H7 (cell line): Measurements from ENCODE around the gene OBSCN. TPM values are rescaled to one million over a fixed set of nuclear protein-coding genes. Genes with fewer than 3 reads are reported as not detected.
A peak's percentile ranks its signal among the peaks of the same experiment; 100 is the strongest.

Source experiments
- DNase-seq: peaks from one replicate; pipeline ENCODE4 v3.0.0; 2012
- H3K27me3 ChIP-seq: 2 replicates; pipeline ENCODE4 v1.6.0; 2011; ENCODE audit warnings: mild to moderate bottlenecking, low read length; ENCODE audit not compliant: control insufficient read depth, insufficient read depth
- H3K36me3 ChIP-seq: replicated peaks from 2 replicates; pipeline ENCODE4 v1.5.1; 2011; ENCODE audit warnings: low read length; ENCODE audit not compliant: control insufficient read depth, insufficient read depth
- H3K4me3 ChIP-seq: 2 replicates; pipeline ENCODE4 v1.5.1; 2011; ENCODE audit warnings: low read depth, mild to moderate bottlenecking, control low read depth, low read length, moderate library complexity; ENCODE audit not compliant: insufficient read depth
- total RNA-seq: library from RNA; depleted of rRNA; stranded (reverse); fragments of >200 nt; shearing (Covaris generic); gene quantifications from 2 replicates; pipeline ENCODE4 v1.2.3, GENCODE V29; 2014; rRNA removed

Gene OBSCN
- 18.9 and 25.2 TPM in 2 replicates for total RNA-seq

GRCh38 chr1:228207851-228208821, at the start of gene OBSCN:
Gene OBSCN (plus strand): TSS chr1:228208044. CDS start chr1:228211784, 3,740 bp downstream.
- no peak within 1 kb of the TSS for H3K4me3 ChIP-seq
- peaks cover 24% of the 10 kb centered on the region for H3K27me3 ChIP-seq
- H3K36me3 ChIP-seq: no peaks in the 10 kb centered on the region
- peak; percentile 68 for DNase-seq

- peak; percentile 55 for DNase-seq
- no peaks in the 10 kb centered on the region for H3K36me3 ChIP-seq
- no peak overlapping the region for H3K4me3 ChIP-seq
- no peaks in the 10 kb centered on the region for H3K27me3 ChIP-seq
Measured at GRCh38 chr1:228158151-228159007, 49.5 kb upstream of the OBSCN start.

- Histone ChIP-seq H3K4me3 (no peak overlapping the region), H3K27me3 (no peaks in the 10 kb centered on the region), H3K36me3 (no peaks in the 10 kb centered on the region)
- peak; percentile 43 for DNase-seq
Measured at GRCh38 chr1:228159008-228159665, 48.7 kb upstream of the OBSCN start.

- no peak overlapping the region for H3K4me3 ChIP-seq
- H3K27me3 ChIP-seq: no peaks in the 10 kb centered on the region
- DNase-seq: no peak
- no peaks in the 10 kb centered on the region for H3K36me3 ChIP-seq
Measured at GRCh38 chr1:228160201-228160761, 47.6 kb upstream of the OBSCN start.

GRCh38 chr1:228161362-228161761, 46.5 kb upstream of the OBSCN start:
- no peaks in the 10 kb centered on the region for H3K36me3 ChIP-seq
- no peak overlapping the region for H3K4me3 ChIP-seq
- H3K27me3 ChIP-seq: no peaks in the 10 kb centered on the region
- no peak for DNase-seq

- no peaks in the 10 kb centered on the region for H3K27me3 ChIP-seq
- no peak overlapping the region for H3K4me3 ChIP-seq
- DNase-seq: no peak
- H3K36me3 ChIP-seq: no peaks in the 10 kb centered on the region
Measured at GRCh38 chr1:228161866-228162265, 46.0 kb upstream of the OBSCN start.

- Histone ChIP-seq H3K4me3 (no peak overlapping the region), H3K36me3 (no peaks in the 10 kb centered on the region), H3K27me3 (no peaks in the 10 kb centered on the region)
- peak; percentile 75 for DNase-seq
Measured at GRCh38 chr1:228162286-228163006, 45.4 kb upstream of the OBSCN start.

GRCh38 chr1:228163007-228163753, 44.7 kb upstream of the OBSCN start:
- peak; percentile 65 for DNase-seq
- H3K4me3 ChIP-seq: no peak overlapping the region
- no peaks in the 10 kb centered on the region for H3K36me3 ChIP-seq
- H3K27me3 ChIP-seq: no peaks in the 10 kb centered on the region

- DNase-seq: no peak
- Histone ChIP-seq H3K36me3 (no peaks in the 10 kb centered on the region), H3K4me3 (no peak overlapping the region), H3K27me3 (no peaks in the 10 kb centered on the region)
Measured at GRCh38 chr1:228163776-228164519, 43.9 kb upstream of the OBSCN start.

GRCh38 chr1:228164561-228165371, 43.1 kb upstream of the OBSCN start:
- no peaks in the 10 kb centered on the region for H3K36me3 ChIP-seq
- DNase-seq: no peak

GRCh38 chr1:228165372-228166169, 42.3 kb upstream of the OBSCN start, which contains the start of gene IBA57:
Gene IBA57 (plus strand): TSS chr1:228165804. CDS start chr1:228165817, 13 bp downstream.
- no peaks in the 10 kb centered on the region for H3K36me3 ChIP-seq
- no peaks in the 10 kb centered on the region for H3K27me3 ChIP-seq
- DNase-seq: peak; percentile 100
- peak within 1 kb of the TSS; percentile 75 for H3K4me3 ChIP-seq

More at GRCh38 chr1:228164561-228165371, 43.1 kb upstream of the OBSCN start:
- Histone ChIP-seq H3K27me3 (no peaks in the 10 kb centered on the region), H3K4me3 (peak overlapping the region; percentile 47)
